GM13976 (cell line): ENCODE results near the gene ABCC1.

Source experiments
- DNase-seq: peaks from one replicate; pipeline ENCODE4 v3.0.0; 2012; ENCODE audit warnings: low spot score
- CTCF ChIP-seq: IDR thresholded peaks from 2 replicates; pipeline ENCODE4 v1.5.1; 2012; ENCODE audit warnings: borderline replicate concordance, mild to moderate bottlenecking; ENCODE audit not compliant: insufficient read depth; ENCODE audit errors: extremely low read depth, missing control alignments, control extremely low read depth
- in situ Hi-C: fragments of 300-500 bp; cut with MboI; formaldehyde crosslinking; loops from one replicate; pipeline ENCODE4 v1.12.0; 2022; ENCODE audit warnings: low sequenced_read_pairs, mixed read lengths, inconsistent platforms; ENCODE audit not compliant: unreplicated experiment

ABCC1 gene

GRCh38 chr16:16138034-16138635, 188.7 kb downstream of the ABCC1 start:
- in situ Hi-C loops = loop anchor here (10.0 kb wide), 1 partner anchor 363 kb away; no protein-coding TSS in a partner anchor
- TF ChIP-seq CTCF = no peak
- DNase-seq = no peak

GRCh38 chr16:16139061-16139460, 189.6 kb downstream of the ABCC1 start:
- in situ Hi-C loops = loop anchor here (10.0 kb wide), 1 partner anchor 364 kb away; no protein-coding TSS in a partner anchor
- TF ChIP-seq CTCF = no peak
- DNase-seq = no peak

GRCh38 chr16:16139806-16140205, 190.4 kb downstream of the ABCC1 start:
- no peak for TF ChIP-seq CTCF
- DNase-seq = no peak
- in situ Hi-C loops = loop anchor here (10.0 kb wide), 1 partner anchor 365 kb away; no protein-coding TSS in a partner anchor

GRCh38 chr16:16140537-16140936, 191.1 kb downstream of the ABCC1 start:
- in situ Hi-C loops = no loop called here
- no peak for TF ChIP-seq CTCF
- DNase-seq = no peak

- no peak for TF ChIP-seq CTCF
- no peak for DNase-seq
- in situ Hi-C loops = no loop called here
Observed at GRCh38 chr16:16141141-16141540, 191.7 kb downstream of the ABCC1 start.

GRCh38 chr16:16141784-16142396, 192.5 kb downstream of the ABCC1 start:
- TF ChIP-seq CTCF = no peak
- no peak for DNase-seq
- in situ Hi-C loops = no loop called here
